ENCODE results near the gene TRIO. TPM values are rescaled to one million over a fixed set of nuclear protein-coding genes. Genes with fewer than 3 reads are reported as not detected.

The TRIO gene
- total RNA-seq, 6 donors from 2014 or later: 138 to 408 (median 156) TPM

GRCh38 chr5:14503017-14503680 lies 360.0 kb downstream of the TRIO start:
- Histone ChIP-seq H3K36me3 (peaks cover 16 to 100% (median 68%) of the 10 kb centered on the region in 4 donors), H3K9me3 (no peaks in the 10 kb centered on the region), H3K27me3 (no peaks in the 10 kb centered on the region), H3K27ac (no peak overlapping the region), H3K4me3 (no peak overlapping the region), H3K4me1 (no peaks in the 10 kb centered on the region)
- ATAC-seq (ENCODE audit: low FRiP score in 2 of 2) (no peak), DNase-seq (no peak)
- TF ChIP-seq POLR2A (IDR thresholded peaks at IDR 0.05) (no peak), POLR2AphosphoS5 (IDR thresholded peaks at IDR 0.05) (no peak), CTCF (IDR thresholded peaks at IDR 0.05) (no peak), EP300 (IDR thresholded peaks at IDR 0.05) (no peak)
- WGBS, 2 donors: 95% methylated on average over 7 to 9 of the region's 9 CpGs

- TF ChIP-seq CTCF (IDR thresholded peaks at IDR 0.05) (no peak), POLR2A (IDR thresholded peaks at IDR 0.05) (no peak), POLR2AphosphoS5 (IDR thresholded peaks at IDR 0.05) (no peak)
- WGBS, 2 donors: 82 to 92% methylated on average over 7 to 26 of the region's 27 CpGs
- Histone ChIP-seq H3K36me3 (peaks cover 10 to 100% (median 65%) of the 10 kb centered on the region in 4 donors), H3K4me3 (no peak overlapping the region), H3K27ac (no peak overlapping the region), H3K4me1 (no peaks in the 10 kb centered on the region), H3K27me3 (no peaks in the 10 kb centered on the region), H3K9me3 (no peaks in the 10 kb centered on the region)
- no peak for DNase-seq
- ATAC-seq (ENCODE audit: low FRiP score in 2 of 2): peak in 1 of 2 donors; percentile 15
Observed at GRCh38 chr5:14503681-14504331, 360.7 kb downstream of the TRIO start.

- TF ChIP-seq EP300 (IDR thresholded peaks at IDR 0.05): no peak
- ATAC-seq (ENCODE audit: low FRiP score in 2 of 2): no peak
- no peaks in the 10 kb centered on the region for H3K4me1 ChIP-seq
- WGBS, 2 donors: 93 to 94% methylated on average over 8 of the region's 8 CpGs
- no peak overlapping the region for H3K27ac ChIP-seq
- H3K36me3 ChIP-seq: peaks cover 6 to 97% (median 61%) of the 10 kb centered on the region in 4 donors
- H3K9me3 ChIP-seq: no peaks in the 10 kb centered on the region
- H3K27me3 ChIP-seq: no peaks in the 10 kb centered on the region
- no peak overlapping the region for H3K4me3 ChIP-seq
- DNase-seq: no peak
Observed at GRCh38 chr5:14504332-14504727, 361.2 kb downstream of the TRIO start.

- no peak for ATAC-seq (ENCODE audit: low FRiP score in 2 of 2)
- no peaks in the 10 kb centered on the region for H3K9me3 ChIP-seq
- no peaks in the 10 kb centered on the region for H3K27me3 ChIP-seq
- peaks cover 3 to 92% (median 59%) of the 10 kb centered on the region in 4 donors for H3K36me3 ChIP-seq
- H3K4me1 ChIP-seq: no peaks in the 10 kb centered on the region
- no peak for TF ChIP-seq POLR2AphosphoS5 (IDR thresholded peaks at IDR 0.05)
- no peak for TF ChIP-seq EP300 (IDR thresholded peaks at IDR 0.05)
- TF ChIP-seq CTCF (IDR thresholded peaks at IDR 0.05): no peak
- no peak for TF ChIP-seq POLR2A (IDR thresholded peaks at IDR 0.05)
- WGBS, 2 donors: 91 to 97% methylated on average over 10 to 11 of the region's 11 CpGs
- DNase-seq: no peak
- H3K4me3 ChIP-seq: no peak overlapping the region
- H3K27ac ChIP-seq: no peak overlapping the region
Observed at GRCh38 chr5:14504816-14505215, 361.7 kb downstream of the TRIO start.

- 83 to 93% methylated on average over 21 to 23 of the region's 23 CpGs for WGBS, 2 donors
Observed at GRCh38 chr5:14505310-14506139, 362.4 kb downstream of the TRIO start.

More at GRCh38 chr5:14505310-14506139, 362.4 kb downstream of the TRIO start:
- Histone ChIP-seq H3K4me1 (no peaks in the 10 kb centered on the region), H3K36me3 (peaks cover 3 to 86% (median 53%) of the 10 kb centered on the region in 4 donors), H3K27me3 (no peaks in the 10 kb centered on the region), H3K4me3 (no peak overlapping the region), H3K27ac (no peak overlapping the region), H3K9me3 (no peaks in the 10 kb centered on the region)
- DNase-seq (no peak), ATAC-seq (ENCODE audit: low FRiP score in 2 of 2) (no peak)
- TF ChIP-seq EP300 (IDR thresholded peaks at IDR 0.05) (no peak), POLR2A (IDR thresholded peaks at IDR 0.05) (no peak), CTCF (IDR thresholded peaks at IDR 0.05) (no peak), POLR2AphosphoS5 (IDR thresholded peaks at IDR 0.05) (no peak)

Data from upper lobe of left lung (tissue), 6 donors.